ENCODE results near the gene KCNT2. TPM values are rescaled to one million over a fixed set of nuclear protein-coding genes. Genes with fewer than 3 reads are reported as not detected.

The KCNT2 gene
- total and polyA plus RNA-seq, 2 of the 8 experiments (the other 6 are each of a cell fraction or from before 2014, with no cell fraction given), result 2.3 to 10.2 TPM

DNA sequence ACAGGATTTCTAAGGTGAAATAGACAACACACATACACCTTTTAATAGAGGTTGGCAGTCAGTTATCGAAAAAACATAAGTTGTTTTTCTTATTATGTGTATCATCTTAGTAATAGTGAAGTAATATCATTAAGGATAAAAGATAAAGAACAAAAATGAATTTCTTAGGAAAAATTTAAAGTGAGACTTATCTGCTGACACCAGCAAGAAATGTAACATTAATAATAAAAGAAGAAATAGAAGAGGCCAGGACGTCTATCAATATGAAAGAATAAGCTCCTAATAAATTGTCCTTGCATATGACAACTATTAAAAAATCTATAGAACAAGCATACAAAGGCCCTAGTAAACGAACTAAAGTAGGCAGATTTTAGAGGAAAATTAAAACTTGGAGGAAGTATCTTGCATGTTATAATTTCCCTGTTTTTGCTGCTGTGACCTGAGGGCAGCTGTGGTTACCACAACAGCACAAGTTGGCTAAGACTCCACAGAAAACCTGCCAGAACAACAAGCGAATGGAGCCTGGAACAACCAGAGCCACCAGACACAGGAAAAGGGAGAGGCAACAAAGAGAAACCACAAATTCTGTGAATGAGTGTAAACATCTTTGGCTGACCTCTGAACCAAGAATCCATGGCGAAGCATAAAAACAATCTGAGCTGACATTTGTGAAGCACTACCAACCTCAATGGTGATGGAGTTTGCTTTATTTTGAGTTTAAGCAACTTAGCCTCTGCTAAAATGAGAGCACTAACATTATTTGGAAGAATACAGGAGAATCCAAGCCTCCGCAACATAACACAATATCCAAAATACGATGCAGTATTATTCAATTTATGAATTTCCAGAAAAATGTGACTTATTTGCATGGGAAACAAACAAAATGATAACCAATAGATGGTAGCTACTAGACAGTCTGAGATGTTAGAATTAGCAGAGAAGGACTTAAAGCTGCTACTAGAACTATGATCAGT is 207.5 kb downstream of the KCNT2 start:
- Histone ChIP-seq H3K23me2 (ENCODE audit: low read depth, low read length) (no peaks in the 10 kb centered on the region), H2BK5ac (ENCODE audit: low read depth, low read length) (no peak overlapping the region), H4K20me1 (replicated peaks in 1 of 2; ENCODE audit: control insufficient read depth in 1 of 2, insufficient read depth in 2 of 2, low read length in 2 of 2) (no peaks in the 10 kb centered on the region), H4K91ac (replicated peaks; ENCODE audit: insufficient read length, low read length) (no peak overlapping the region), H3K27ac (ENCODE audit: low read depth, low read length) (no peak overlapping the region), H2BK20ac (ENCODE audit: low read length) (no peak overlapping the region), H3K56ac (replicated peaks; ENCODE audit: insufficient read length, low read depth, low read length) (no peak overlapping the region), H3K79me2 (ENCODE audit: control insufficient read depth in 1 of 2, insufficient read depth in 2 of 2, low read length in 2 of 2) (no peaks in the 10 kb centered on the region), H3K4me3 (ENCODE audit: extremely low read depth in 1 of 4, insufficient read depth in 2 of 4, low read depth in 3 of 4, low read length in 4 of 4) (no peak overlapping the region), H3K18ac (ENCODE audit: extremely low read depth, low read length) (no peak overlapping the region), H3K14ac (ENCODE audit: insufficient read length) (no peak overlapping the region), H2AK5ac (ENCODE audit: low read depth, low read length) (no peak overlapping the region), H4K5ac (ENCODE audit: insufficient read length, low read depth, low read length) (no peak overlapping the region), H3K9ac (replicated peaks in 1 of 4; ENCODE audit: extremely low read depth in 1 of 4, low read depth in 3 of 4, low read length in 3 of 4) (no peak overlapping the region), H3K79me1 (ENCODE audit: low read depth, low read length) (no peaks in the 10 kb centered on the region), H3K27me3 (replicated peaks in 1 of 4; ENCODE audit: control insufficient read depth in 3 of 4, extremely low read depth in 1 of 4, insufficient read depth in 3 of 4, low read length in 3 of 4) (no peaks in the 10 kb centered on the region), H3K36me3 (ENCODE audit: control insufficient read depth in 2 of 4, insufficient read depth in 4 of 4, low read length in 3 of 4) (peaks cover 0 to 3% (median 0%) of the 10 kb centered on the region in 4 experiments; a peak in 1 of 8 replicates), H4K8ac (ENCODE audit: extremely low read depth, insufficient read depth, low read length) (no peak overlapping the region), H3K23ac (ENCODE audit: insufficient read length) (no peak overlapping the region), H2AFZ (ENCODE audit: low read length) (no peak overlapping the region), H3K4ac (replicated peaks; ENCODE audit: insufficient read length, low read depth, low read length) (no peak overlapping the region), H3K9me3 (ENCODE audit: insufficient read depth in 2 of 2, low read depth in 1 of 2, low read length in 1 of 2) (no peaks in the 10 kb centered on the region), H3K4me2 (ENCODE audit: insufficient read depth in 1 of 2, low read depth in 2 of 2, low read length in 2 of 2) (no peak overlapping the region), H3K4me1 (replicated peaks in 1 of 4; ENCODE audit: control insufficient read depth in 3 of 4, insufficient read depth in 4 of 4, low read length in 3 of 4) (0 out of 7 replicates have a peak, but pooled peaks cover 0 to 2% (median 0%) of the 10 kb centered on the region in 4 experiments), H2BK12ac (ENCODE audit: low read depth, low read length) (no peak overlapping the region), H2BK120ac (replicated peaks; ENCODE audit: low read depth, low read length) (no peak overlapping the region), H2BK15ac (ENCODE audit: low read length) (no peak overlapping the region)
- FAIRE-seq (peak; percentile 7), DNase-seq (ENCODE audit: low read depth in 1 of 2, low spot score in 2 of 2) (no peak)
- TF ChIP-seq TCF12 (IDR thresholded peaks at IDR 0.05; ENCODE audit: low read depth, low read length) (no peak), ASH2L (IDR thresholded peaks at IDR 0.05; ENCODE audit: low read length) (no peak)
- ChIA-PET POLR2A (ENCODE audit: partially characterized antibody) (no interaction called here), CTCF (ENCODE audit: partially characterized antibody) (no interaction called here)
- WGBS, 2 experiments (ENCODE audit: extremely low coverage in 1 of 2, insufficient coverage in 1 of 2, insufficient read length in 1 of 2, insufficient replicate concordance in 2 of 2, low coverage in 1 of 2, low lambda C conversion rate in 2 of 2, missing lambda C conversion rate in 1 of 2), result 94% methylated on average over 7 of the region's 7 CpGs; no CpG with 5 or more reads in 1 of the 2 experiments

Data from H1 (cell line).